ENCODE results near the gene IGFBP2. TPM values are rescaled to one million over a fixed set of nuclear protein-coding genes. Genes with fewer than 3 reads are reported as not detected.

The IGFBP2 gene
- total and polyA plus RNA-seq, 10 donors: 61.3 to 334 (median 257) TPM

DNA sequence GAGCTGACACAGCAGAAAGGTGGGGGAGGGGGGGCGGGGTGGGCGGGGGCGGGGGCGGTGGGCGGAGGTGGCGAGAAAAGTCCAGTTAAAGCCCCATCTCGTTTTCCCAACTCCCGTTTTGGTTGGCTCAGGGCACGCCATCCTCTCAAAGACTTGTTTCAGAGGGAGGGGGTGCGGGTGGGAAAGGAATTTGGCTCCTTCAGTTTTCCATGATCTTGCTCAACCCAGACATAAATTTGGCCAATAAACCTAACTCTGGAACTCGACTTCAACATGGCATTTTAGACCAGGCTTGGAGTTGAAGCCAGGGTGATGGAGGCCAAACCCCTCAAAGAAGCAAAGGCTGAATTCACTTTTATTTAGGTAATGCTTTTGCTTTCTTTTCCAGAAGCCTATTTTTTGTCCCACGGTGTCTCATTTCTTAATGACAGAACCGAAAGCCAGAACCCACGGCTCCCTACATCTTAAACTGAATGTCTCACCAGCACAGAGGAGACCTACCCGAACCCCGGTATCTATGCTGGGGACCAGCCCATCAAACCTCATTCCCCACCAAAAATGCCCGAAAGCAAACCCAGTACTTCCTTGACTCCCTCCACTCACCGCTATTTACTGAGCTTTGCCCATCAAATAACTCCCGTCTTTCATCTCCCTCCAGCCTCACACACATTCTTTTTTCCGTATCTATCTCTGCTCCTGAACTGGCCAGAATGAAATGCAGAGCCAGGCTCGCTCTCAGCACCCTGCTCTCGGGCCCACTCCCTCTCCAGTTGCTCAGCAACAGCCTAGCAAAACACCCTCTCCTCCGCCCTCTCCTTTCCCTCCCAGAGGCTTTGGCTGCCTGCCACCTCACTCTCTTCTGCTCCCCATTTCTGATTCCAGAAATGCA, 57.9 kb downstream of the IGFBP2 start:
- Histone ChIP-seq H3K9me3 (no peaks in the 10 kb centered on the region), H3K4me3 (peak overlapping the region in 5 of 8 donors; percentile 2 to 68 (median 12)), H3K27ac (peak overlapping the region in 6 of 8 donors; percentile 39 to 81 (median 64)), H3K36me3 (no peaks in the 10 kb centered on the region), H3K4me1 (peaks cover 21 to 65% (median 40%) of the 10 kb centered on the region in 6 donors), H3K27me3 (replicated peaks in 1 of 7) (peaks cover 0 to 94% (median 36%) of the 10 kb centered on the region in 7 donors)
- intact Hi-C loops (cut with DNase I; ENCODE audit: low total_unique reads): loop anchor here (10.0 kb wide), 1 partner anchor 474 kb away; no protein-coding TSS in a partner anchor
- WGBS, 5 donors: 11 to 21% (median 16%) methylated on average over 22 to 23 of the region's 23 CpGs
- no peak for DNase-seq
- TF ChIP-seq, protein P1, sequence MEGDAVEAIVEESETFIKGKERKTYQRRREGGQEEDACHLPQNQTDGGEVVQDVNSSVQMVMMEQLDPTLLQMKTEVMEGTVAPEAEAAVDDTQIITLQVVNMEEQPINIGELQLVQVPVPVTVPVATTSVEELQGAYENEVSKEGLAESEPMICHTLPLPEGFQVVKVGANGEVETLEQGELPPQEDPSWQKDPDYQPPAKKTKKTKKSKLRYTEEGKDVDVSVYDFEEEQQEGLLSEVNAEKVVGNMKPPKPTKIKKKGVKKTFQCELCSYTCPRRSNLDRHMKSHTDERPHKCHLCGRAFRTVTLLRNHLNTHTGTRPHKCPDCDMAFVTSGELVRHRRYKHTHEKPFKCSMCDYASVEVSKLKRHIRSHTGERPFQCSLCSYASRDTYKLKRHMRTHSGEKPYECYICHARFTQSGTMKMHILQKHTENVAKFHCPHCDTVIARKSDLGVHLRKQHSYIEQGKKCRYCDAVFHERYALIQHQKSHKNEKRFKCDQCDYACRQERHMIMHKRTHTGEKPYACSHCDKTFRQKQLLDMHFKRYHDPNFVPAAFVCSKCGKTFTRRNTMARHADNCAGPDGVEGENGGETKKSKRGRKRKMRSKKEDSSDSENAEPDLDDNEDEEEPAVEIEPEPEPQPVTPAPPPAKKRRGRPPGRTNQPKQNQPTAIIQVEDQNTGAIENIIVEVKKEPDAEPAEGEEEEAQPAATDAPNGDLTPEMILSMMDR (IDR thresholded peaks at IDR 0.05 in 8 of 11, conservative IDR thresholded peaks at IDR 0.05 in 3 of 11): no peak
- peak in 2 of 3 donors; percentile 21 to 55 for TF ChIP-seq POLR2AphosphoS5 (IDR thresholded peaks at IDR 0.05)
- TF ChIP-seq POLR2A (IDR thresholded peaks at IDR 0.05): no peak

DNA sequence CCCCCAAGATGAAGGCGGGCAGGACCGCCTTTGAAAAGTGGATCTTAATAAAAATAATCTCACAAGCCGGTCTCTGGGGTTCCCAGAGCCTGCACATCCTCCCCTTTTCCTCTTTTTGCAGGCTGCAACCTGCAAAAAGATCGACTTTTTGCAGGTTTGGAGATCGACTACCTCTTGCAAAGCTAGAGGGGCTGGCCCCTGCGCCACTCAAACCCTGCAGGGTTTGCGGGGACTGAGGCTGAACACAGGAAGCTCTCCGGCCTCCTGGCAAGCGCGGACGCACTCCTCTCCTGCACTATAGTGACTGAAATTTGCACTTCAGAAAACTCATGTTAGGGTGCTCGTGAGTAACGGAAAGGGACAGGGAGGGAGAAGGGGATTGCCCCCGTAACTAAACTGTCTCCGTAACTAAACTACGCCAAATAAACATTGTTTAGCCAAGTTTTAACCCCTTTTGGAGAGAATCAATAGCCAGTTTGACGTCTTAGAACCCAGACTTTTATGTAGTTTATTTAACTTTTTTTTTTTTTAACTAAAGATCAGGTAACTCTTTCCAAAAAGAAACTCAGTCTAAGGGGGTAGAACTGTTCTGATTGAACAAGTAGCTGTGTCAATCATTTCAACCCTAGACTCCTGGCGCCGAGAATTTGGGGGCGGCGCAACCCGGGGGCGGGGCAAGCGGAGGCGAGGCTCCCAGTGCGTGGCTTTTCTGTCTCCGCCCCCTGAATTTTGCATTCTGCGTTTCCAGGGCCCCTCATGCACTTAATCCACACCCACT, 59.6 kb downstream of the IGFBP2 start:
- peaks cover 0 to 94% (median 36%) of the 10 kb centered on the region in 7 donors for H3K27me3 ChIP-seq (replicated peaks in 1 of 7)
- no peaks in the 10 kb centered on the region for H3K36me3 ChIP-seq
- peak overlapping the region in 7 of 8 donors; percentile 51 to 81 (median 68) for H3K27ac ChIP-seq
- no peaks in the 10 kb centered on the region for H3K9me3 ChIP-seq
- 1% methylated on average over 28 of the region's 28 CpGs for WGBS, 5 donors
- peak in 2 of 3 donors; percentile 57 to 58 for TF ChIP-seq POLR2AphosphoS5 (IDR thresholded peaks at IDR 0.05)
- TF ChIP-seq, protein P1 (IDR thresholded peaks at IDR 0.05 in 8 of 11, conservative IDR thresholded peaks at IDR 0.05 in 3 of 11): no peak
- intact Hi-C loops (cut with DNase I; ENCODE audit: low total_unique reads): loop anchor here (10.0 kb wide), 1 partner anchor 472 kb away; no protein-coding TSS in a partner anchor
- H3K4me1 ChIP-seq: peaks cover 21 to 74% (median 40%) of the 10 kb centered on the region in 6 donors
- DNase-seq: no peak
- H3K4me3 ChIP-seq: peak overlapping the region; percentile 18 to 68 (median 42)

DNA sequence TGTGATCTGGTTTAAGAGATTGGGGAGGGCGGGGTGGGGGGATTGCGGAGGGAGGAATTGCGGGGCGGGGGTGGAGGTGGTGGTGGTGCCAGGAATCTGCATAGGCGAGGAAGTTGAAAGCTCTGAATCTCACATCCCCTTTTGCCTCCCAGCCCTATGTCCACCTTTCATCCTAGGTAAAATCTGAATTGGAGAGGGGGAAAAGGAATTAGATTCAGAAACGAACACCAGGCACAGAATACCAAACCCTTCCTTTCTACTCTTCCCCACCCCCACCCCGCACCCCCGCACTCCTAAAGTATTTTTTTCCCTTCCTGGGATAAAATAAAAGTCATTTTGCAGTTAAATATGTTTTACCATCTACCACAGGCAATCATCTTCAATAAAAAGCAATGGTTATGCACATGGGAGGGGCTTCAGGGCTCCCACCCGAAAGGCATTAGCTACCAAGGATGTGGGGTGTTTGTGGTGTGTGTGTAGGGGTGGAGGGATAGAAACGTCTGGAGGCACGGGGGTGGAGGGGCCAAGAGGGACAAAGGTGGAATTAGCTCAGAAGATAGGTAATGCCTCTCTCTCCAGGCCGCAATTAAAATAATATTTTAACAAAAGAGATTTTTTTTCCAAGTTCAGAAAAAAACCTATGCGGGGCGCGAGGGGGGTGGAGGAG, 60.3 kb downstream of the IGFBP2 start:
- Histone ChIP-seq H3K4me1 (peaks cover 25 to 81% (median 43%) of the 10 kb centered on the region in 6 donors), H3K27me3 (replicated peaks in 1 of 7) (peaks cover 0 to 100% (median 36%) of the 10 kb centered on the region in 7 donors), H3K27ac (peak overlapping the region in 6 of 8 donors; percentile 61 to 81 (median 68)), H3K9me3 (no peaks in the 10 kb centered on the region), H3K36me3 (no peaks in the 10 kb centered on the region), H3K4me3 (peak overlapping the region; percentile 20 to 68 (median 42))
- TF ChIP-seq POLR2AphosphoS5 (IDR thresholded peaks at IDR 0.05) (no peak), POLR2A (IDR thresholded peaks at IDR 0.05) (no peak)
- TF ChIP-seq, protein P1 (IDR thresholded peaks at IDR 0.05 in 8 of 11, conservative IDR thresholded peaks at IDR 0.05 in 3 of 11): no peak
- 4 to 7% (median 4%) methylated on average over 15 of the region's 15 CpGs for WGBS, 5 donors
- no peak for DNase-seq
- intact Hi-C loops (cut with DNase I; ENCODE audit: low total_unique reads): loop anchor here (10.0 kb wide), 1 partner anchor 471 kb away; no protein-coding TSS in a partner anchor

All from spleen (tissue), 11 donors.